ENCODE data around the gene RAB30. TPM values are rescaled to one million over a fixed set of nuclear protein-coding genes. Genes with fewer than 3 reads are reported as not detected.

RAB30 gene
- total RNA-seq, 2 experiments from 2014 or later, result 9.8 to 10.9 TPM

DNA sequence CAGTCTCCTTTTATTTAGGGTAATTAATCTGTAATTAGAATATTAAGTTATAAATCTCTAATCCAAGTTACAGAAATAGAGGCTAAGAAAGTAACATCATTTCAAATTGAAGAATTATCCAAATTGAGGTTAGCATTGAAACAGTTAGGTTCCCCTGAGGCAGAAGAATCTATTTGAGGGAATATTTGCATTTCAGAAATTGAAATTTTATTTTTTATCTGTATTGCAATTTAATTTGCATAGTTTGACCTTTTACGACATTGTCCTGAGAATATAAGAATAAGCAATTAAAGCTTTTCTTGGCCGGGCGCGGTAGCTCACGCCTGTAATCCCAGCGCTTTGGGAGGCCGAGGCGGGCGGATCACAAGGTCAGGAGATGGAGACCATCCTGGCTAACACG lies 142.6 kb downstream of the RAB30 start:
- Mint-ChIP-seq H3K27me3 (no peaks in the 10 kb centered on the region), H3K4me3 (no peak overlapping the region), H3K9me3 (no peaks in the 10 kb centered on the region), H3K36me3 (ENCODE audit: low read depth) (peaks cover 54% of the 10 kb centered on the region), H3K4me1 (ENCODE audit: low read depth) (peaks cover 43% of the 10 kb centered on the region), H3K27ac (no peak overlapping the region)
- POLR2A ChIA-PET, result interaction anchor here (1.4 to 1.9 kb wide), 2 partner anchors 28 to 143 kb away, joined by 3 to 5 read pairs; partner anchors contain the start of genes DDIAS and RAB30
- ATAC-seq, result no peak
- no peak for DNase-seq
- CTCF ChIA-PET, result interaction anchor here (1.6 kb wide), 1 partner anchor 8 kb away, joined by 4 read pairs; no protein-coding TSS in a partner anchor
- intact Hi-C loops (cut with micrococcal nuclease), result no loop called here
- no peak for TF ChIP-seq CTCF (IDR thresholded peaks at IDR 0.05)

GRCh38 chr11:82927264-82927880 lies 144.3 kb downstream of the RAB30 start:
- Mint-ChIP-seq H3K36me3 (ENCODE audit: low read depth) (peaks cover 54% of the 10 kb centered on the region), H3K4me3 (no peak overlapping the region), H3K9me3 (no peaks in the 10 kb centered on the region), H3K4me1 (ENCODE audit: low read depth) (peaks cover 37% of the 10 kb centered on the region), H3K27me3 (no peaks in the 10 kb centered on the region), H3K27ac (peak overlapping the region; percentile 43)
- peak; percentile 27 for DNase-seq
- peak; percentile 86 for TF ChIP-seq CTCF (IDR thresholded peaks at IDR 0.05)
- ATAC-seq, result peak; percentile 82
- ChIA-PET POLR2A (no interaction called here), CTCF (interaction anchor here (0.7 to 6.2 kb wide), 11 partner anchors 12 to 144 kb away, joined by 3 to 25 read pairs (median 3); partner anchors contain the start of genes DDIAS, PRCP and RAB30)
- intact Hi-C loops (cut with micrococcal nuclease), result no loop called here

DNA sequence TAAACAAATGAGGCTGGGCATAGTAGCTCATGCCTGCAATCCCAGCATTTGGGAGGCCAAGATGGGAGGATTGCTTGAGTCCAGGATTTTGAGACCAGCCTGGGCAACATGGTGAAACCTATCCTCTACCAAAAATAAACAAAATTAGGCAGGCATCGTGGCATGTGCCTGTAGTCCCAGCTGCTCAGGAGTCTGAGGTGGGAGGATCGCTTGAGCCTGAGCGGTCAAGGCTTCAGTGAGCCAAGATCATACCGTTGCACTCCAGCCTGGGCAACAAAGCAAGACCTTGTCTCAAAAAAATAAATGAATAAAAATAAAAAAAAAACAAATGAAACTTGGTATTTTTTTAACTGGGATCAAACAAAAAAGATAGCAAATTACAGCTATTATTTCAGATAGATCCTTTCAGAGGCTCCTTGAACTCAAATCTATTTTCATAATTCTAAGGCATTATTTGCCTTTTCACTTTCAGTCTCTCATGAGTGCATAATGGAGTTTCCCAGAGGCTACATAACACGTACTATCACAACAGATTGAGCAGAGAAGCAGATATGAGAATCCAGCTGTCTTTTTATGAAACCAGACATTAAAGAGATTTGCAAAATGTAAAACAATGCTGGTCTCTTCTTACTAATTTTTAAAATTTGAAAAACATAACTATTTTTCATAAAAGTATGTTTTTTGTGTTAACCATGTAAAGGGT lies 147.0 kb downstream of the RAB30 start:
- peak overlapping the region; percentile 32 for H3K27ac Mint-ChIP-seq
- H3K36me3 Mint-ChIP-seq (ENCODE audit: low read depth), result peaks cover 60% of the 10 kb centered on the region
- no peaks in the 10 kb centered on the region for H3K27me3 Mint-ChIP-seq
- TF ChIP-seq CTCF (IDR thresholded peaks at IDR 0.05), result no peak
- no peak for ATAC-seq
- peaks cover 42% of the 10 kb centered on the region for H3K4me1 Mint-ChIP-seq (ENCODE audit: low read depth)
- intact Hi-C loops (cut with micrococcal nuclease), result no loop called here
- H3K9me3 Mint-ChIP-seq, result peaks cover 2% of the 10 kb centered on the region
- ChIA-PET CTCF (interaction anchor here (0.6 to 6.2 kb wide), 6 partner anchors 10 to 165 kb away, joined by 3 to 25 read pairs (median 5); partner anchors contain the start of genes DDIAS and PRCP), POLR2A (interaction anchor here (1.2 kb wide), 1 partner anchor 23 kb away, joined by 3 read pairs; no protein-coding TSS in a partner anchor)
- no peak for DNase-seq
- H3K4me3 Mint-ChIP-seq, result no peak overlapping the region

Other genes with a start within 250 kb of the RAB30 start
- 10 to 100 TPM; 21.8 to 29.9 TPM for gene PRCP, start 171.5 kb downstream of the RAB30 start, total RNA-seq
- gene DDIAS, start 170.2 kb downstream of the RAB30 start, total RNA-seq, result 10 to 100 TPM; 19.5 to 22.3 TPM
- 10 to 100 TPM; 53.9 to 55.6 TPM for gene PCF11, start 85.2 kb upstream of the RAB30 start, total RNA-seq
- 1 to 10 TPM; 3.8 to 4.7 TPM for gene ANKRD42, start 121.8 kb upstream of the RAB30 start, total RNA-seq
- gene CCDC90B, start 214.5 kb upstream of the RAB30 start, total RNA-seq, result 10 to 100 TPM; 23.2 to 25.1 TPM

Data from activated CD8-positive, alpha-beta T cell treated with anti-CD3 and anti-CD28 coated beads for 36 hours (primary cell).